ENCODE data around the gene CPED1. TPM values are rescaled to one million over a fixed set of nuclear protein-coding genes. Genes with fewer than 3 reads are reported as not detected.

CPED1 gene
- total RNA-seq, 2 experiments from 2014 or later: not detected

DNA sequence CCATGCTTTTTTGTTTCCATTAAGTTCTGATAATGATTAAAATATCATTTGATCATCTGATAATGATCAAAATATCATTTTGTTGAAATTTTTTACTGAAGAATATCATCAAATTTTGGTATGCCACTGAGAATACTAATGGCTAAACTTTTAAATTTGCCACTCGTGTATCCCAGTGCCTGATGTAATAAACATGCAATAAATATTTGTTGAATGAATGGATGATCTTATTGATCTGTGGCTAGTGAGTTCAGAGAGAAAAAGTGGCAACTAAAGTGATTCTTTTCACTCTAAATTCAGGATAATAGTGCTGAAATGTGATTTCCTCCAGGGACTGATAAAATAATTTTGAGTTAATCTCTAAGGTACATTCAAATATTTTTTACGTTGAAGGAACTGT lies 181.0 kb downstream of the CPED1 start:
- ChIA-PET POLR2A (no interaction called here), CTCF (no interaction called here)
- Mint-ChIP-seq H3K27ac (no peak overlapping the region), H3K9me3 (no peaks in the 10 kb centered on the region), H3K27me3 (peaks cover 8% of the 10 kb centered on the region), H3K36me3 (ENCODE audit: low read depth) (no peaks in the 10 kb centered on the region), H3K4me3 (no peak overlapping the region), H3K4me1 (ENCODE audit: low read depth) (no peaks in the 10 kb centered on the region)
- TF ChIP-seq, protein P1, sequence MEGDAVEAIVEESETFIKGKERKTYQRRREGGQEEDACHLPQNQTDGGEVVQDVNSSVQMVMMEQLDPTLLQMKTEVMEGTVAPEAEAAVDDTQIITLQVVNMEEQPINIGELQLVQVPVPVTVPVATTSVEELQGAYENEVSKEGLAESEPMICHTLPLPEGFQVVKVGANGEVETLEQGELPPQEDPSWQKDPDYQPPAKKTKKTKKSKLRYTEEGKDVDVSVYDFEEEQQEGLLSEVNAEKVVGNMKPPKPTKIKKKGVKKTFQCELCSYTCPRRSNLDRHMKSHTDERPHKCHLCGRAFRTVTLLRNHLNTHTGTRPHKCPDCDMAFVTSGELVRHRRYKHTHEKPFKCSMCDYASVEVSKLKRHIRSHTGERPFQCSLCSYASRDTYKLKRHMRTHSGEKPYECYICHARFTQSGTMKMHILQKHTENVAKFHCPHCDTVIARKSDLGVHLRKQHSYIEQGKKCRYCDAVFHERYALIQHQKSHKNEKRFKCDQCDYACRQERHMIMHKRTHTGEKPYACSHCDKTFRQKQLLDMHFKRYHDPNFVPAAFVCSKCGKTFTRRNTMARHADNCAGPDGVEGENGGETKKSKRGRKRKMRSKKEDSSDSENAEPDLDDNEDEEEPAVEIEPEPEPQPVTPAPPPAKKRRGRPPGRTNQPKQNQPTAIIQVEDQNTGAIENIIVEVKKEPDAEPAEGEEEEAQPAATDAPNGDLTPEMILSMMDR (IDR thresholded peaks at IDR 0.05): no peak
- intact Hi-C loops (cut with micrococcal nuclease): no loop called here
- DNase-seq: no peak
- no peak for ATAC-seq

DNA sequence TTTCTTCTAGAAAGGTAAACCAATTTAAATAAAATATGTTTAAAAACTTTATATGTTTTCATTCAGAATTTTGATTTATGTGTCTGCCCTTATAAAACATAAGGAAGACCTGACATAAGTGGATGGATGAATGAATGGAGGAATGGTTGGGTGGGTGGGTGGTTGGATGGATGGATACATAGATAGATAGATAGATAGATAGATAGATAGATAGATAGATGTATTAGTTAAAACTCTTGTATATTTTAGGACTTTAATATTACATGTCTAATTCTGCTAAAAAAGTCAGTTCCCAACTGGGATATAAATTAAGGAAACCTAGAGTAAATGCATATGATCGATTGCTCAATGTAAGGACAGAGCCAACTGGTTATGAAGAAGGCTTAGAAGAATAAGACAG lies 184.0 kb downstream of the CPED1 start:
- Mint-ChIP-seq H3K4me1 (ENCODE audit: low read depth) (no peaks in the 10 kb centered on the region), H3K36me3 (ENCODE audit: low read depth) (no peaks in the 10 kb centered on the region), H3K9me3 (no peaks in the 10 kb centered on the region), H3K27ac (no peak overlapping the region), H3K27me3 (peaks cover 15% of the 10 kb centered on the region), H3K4me3 (no peak overlapping the region)
- TF ChIP-seq, protein P1 (IDR thresholded peaks at IDR 0.05): no peak
- ATAC-seq (no peak), DNase-seq (no peak)
- POLR2A ChIA-PET: no interaction called here
- CTCF ChIA-PET: no interaction called here
- intact Hi-C loops (cut with micrococcal nuclease): no loop called here

DNA sequence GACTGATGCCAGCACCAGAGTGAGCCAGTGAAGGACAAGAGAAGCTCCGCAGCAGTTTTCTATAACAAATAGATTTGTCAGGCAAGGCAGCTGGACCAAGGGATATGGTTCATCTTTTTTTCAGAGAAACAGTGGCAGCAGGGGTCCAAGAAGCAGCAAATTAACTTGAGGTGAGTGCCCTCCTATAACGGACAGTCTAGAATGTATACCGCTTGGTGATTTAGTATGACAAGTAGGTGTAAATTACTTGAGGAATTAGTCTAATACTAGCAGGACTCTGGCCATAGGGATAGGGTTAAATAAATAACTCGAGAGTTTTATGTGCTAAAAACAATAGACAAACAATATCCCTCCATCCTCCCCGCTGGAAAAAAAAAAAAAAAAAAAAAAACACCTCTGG lies 187.3 kb downstream of the CPED1 start:
- no peaks in the 10 kb centered on the region for H3K36me3 Mint-ChIP-seq (ENCODE audit: low read depth)
- ChIA-PET CTCF (no interaction called here), POLR2A (no interaction called here)
- H3K27me3 Mint-ChIP-seq: peaks cover 11% of the 10 kb centered on the region
- H3K9me3 Mint-ChIP-seq: no peaks in the 10 kb centered on the region
- no peak for DNase-seq
- H3K4me3 Mint-ChIP-seq: no peak overlapping the region
- intact Hi-C loops (cut with micrococcal nuclease): no loop called here
- no peak overlapping the region for H3K27ac Mint-ChIP-seq
- H3K4me1 Mint-ChIP-seq (ENCODE audit: low read depth): peaks cover 4% of the 10 kb centered on the region
- no peak for ATAC-seq
- TF ChIP-seq, protein P1 (IDR thresholded peaks at IDR 0.05): no peak

DNA sequence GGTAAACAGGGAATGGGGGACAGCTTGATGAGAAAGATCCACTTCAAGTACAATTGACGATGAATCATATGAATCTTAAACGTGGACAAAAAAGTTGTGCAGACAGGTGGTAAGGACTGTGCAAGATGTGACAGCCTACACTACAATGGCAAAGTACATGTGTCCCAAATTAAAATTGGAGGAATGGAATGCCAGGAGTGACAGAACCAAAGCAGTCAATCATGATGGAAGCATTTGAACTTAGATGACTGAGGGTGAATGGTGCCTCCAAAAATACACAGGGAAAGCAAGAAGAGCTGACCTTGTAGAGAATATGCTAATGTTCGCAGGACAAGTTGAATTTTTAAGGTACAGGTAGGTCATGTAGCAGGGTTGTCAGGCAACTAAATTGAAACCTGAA lies 189.9 kb downstream of the CPED1 start:
- Mint-ChIP-seq H3K4me3 (no peak overlapping the region), H3K9me3 (no peaks in the 10 kb centered on the region), H3K27me3 (peaks cover 16% of the 10 kb centered on the region), H3K36me3 (ENCODE audit: low read depth) (no peaks in the 10 kb centered on the region), H3K27ac (no peak overlapping the region), H3K4me1 (ENCODE audit: low read depth) (peaks cover 4% of the 10 kb centered on the region)
- TF ChIP-seq, protein P1 (IDR thresholded peaks at IDR 0.05): no peak
- DNase-seq (no peak), ATAC-seq (no peak)
- intact Hi-C loops (cut with micrococcal nuclease): no loop called here
- CTCF ChIA-PET: no interaction called here
- POLR2A ChIA-PET: no interaction called here

DNA sequence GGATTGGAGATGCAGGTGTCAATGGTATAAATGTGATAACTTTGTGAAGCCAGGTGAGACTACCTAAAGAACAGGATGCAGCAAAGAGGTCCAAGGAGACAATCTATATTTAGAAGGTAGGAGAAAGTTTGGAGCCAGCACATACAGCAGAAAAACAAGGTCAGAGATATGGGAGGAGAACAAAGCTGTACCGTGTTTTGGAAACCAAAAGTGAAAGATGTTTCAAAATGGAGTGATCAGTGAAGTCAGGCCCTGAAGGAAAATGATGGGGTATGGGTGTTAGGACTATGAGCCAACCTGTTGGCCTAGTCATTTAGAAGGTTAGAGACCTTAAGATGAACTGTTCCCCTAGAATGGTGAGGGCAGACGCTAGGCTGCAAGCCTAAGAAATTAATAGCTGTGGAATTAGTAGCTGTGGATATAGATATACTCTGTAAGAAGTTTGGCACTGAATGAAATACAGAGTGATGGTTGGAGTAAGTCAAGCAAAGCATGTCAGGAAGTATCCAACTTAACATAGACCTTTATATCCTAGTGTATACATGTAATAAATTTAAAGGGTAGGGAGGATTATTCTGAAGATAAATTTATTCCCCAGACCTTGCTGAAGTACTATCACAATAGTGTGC lies 190.5 kb downstream of the CPED1 start:
- Mint-ChIP-seq H3K27ac (no peak overlapping the region), H3K36me3 (ENCODE audit: low read depth) (no peaks in the 10 kb centered on the region), H3K4me1 (ENCODE audit: low read depth) (peaks cover 4% of the 10 kb centered on the region), H3K27me3 (peaks cover 16% of the 10 kb centered on the region), H3K9me3 (no peaks in the 10 kb centered on the region), H3K4me3 (no peak overlapping the region)
- TF ChIP-seq, protein P1 (IDR thresholded peaks at IDR 0.05): no peak
- POLR2A ChIA-PET: no interaction called here
- intact Hi-C loops (cut with micrococcal nuclease): no loop called here
- ATAC-seq (peak; percentile 39), DNase-seq (no peak)
- CTCF ChIA-PET: no interaction called here

All from activated CD8-positive, alpha-beta T cell treated with anti-CD3 and anti-CD28 coated beads for 36 hours (primary cell).